HCT116 (cell line): Measurements from ENCODE around the gene ESYT1. TPM values are rescaled to one million over a fixed set of nuclear protein-coding genes. Genes with fewer than 3 reads are reported as not detected.
A peak's percentile ranks its signal among the peaks of the same experiment; 100 is the strongest.

ENCODE experiments used
- ATAC-seq: fragments of 200-7000 bp; cut with Tn5 transposase; 2 replicates; pipeline ENCODE4 v1.9.1; 2020; ENCODE audit warnings: mild to moderate bottlenecking, moderate library complexity
- BruUV-seq: library from RNA; stranded (reverse); fragments of 400-500 nt; replicated peaks from 2 replicates; lab custom pipeline; 2021; lab: Mats Ljungman, UMichigan
- CTCF ChIA-PET: fragments of 300-600 bp; sonication (Branson Sonifier 250); formaldehyde crosslinking; loops from one replicate; lab custom pipeline; 2021; ENCODE audit warnings: antibody characterized with exemption; lab: Charles Lee
- POLR2A ChIA-PET: fragments of 300-600, 350-600 bp; sonication (Branson Sonifier 250); formaldehyde crosslinking; loops from one replicate; lab custom pipeline; 2021; ENCODE audit warnings: antibody characterized with exemption; lab: Charles Lee
- RAD21 ChIA-PET, 2 experiments: fragments of 300-600 bp; sonication (Branson Sonifier 250); formaldehyde crosslinking; loops; one replicate each; lab custom pipeline; 2023; ENCODE audit warnings: low total read pairs in 2 of 2; ENCODE audit not compliant: uncharacterized antibody in 2 of 2, unreplicated experiment in 2 of 2, low non-redundant PET in 1 of 2; lab: Charles Lee
- DNase-seq: peaks from one replicate; pipeline ENCODE4 v3.0.0-alpha.2; 2010; ENCODE audit warnings: low read depth, low spot score
- H2AFZ ChIP-seq: fragments of 200-600 bp; shearing (Covaris generic), sonication (generic); 2 replicates; pipeline ENCODE4 v1.6.1; 2017; ENCODE audit warnings: low read depth, mixed run types, mixed read lengths, antibody characterized with exemption, low read length; ENCODE audit not compliant: poor library complexity, severe bottlenecking
- H3K27ac ChIP-seq: 2 replicates; pipeline ENCODE4 v1.5.1; 2012; ENCODE audit warnings: low read depth, low read length
- H3K27me3 ChIP-seq: fragments of 200-600 bp; sonication (generic); 2 replicates; pipeline ENCODE4 v1.6.1; 2016; ENCODE audit warnings: mixed run types, low read length, mixed read lengths; ENCODE audit not compliant: insufficient read depth
- H3K36me3 ChIP-seq, 2 experiments: fragments of 200-500 bp in 1 of 2; fragments of 200-600 bp in 1 of 2; sonication (Bioruptor generic) in 1 of 2; sonication (generic) in 1 of 2; 2 replicates each; pipeline versions ENCODE4 v1.5.1 to v1.6.1; 2014 to 2016; ENCODE audit warnings: low read length in 2 of 2, inconsistent platforms in 1 of 2, mixed read lengths in 1 of 2, mixed run types in 1 of 2; ENCODE audit not compliant: insufficient read depth in 2 of 2, control insufficient read depth in 1 of 2
- H3K4me1 ChIP-seq, 2 experiments: fragments of 200-600 bp in 1 of 2; sonication (generic) in 1 of 2; 2 replicates each; pipeline versions ENCODE4 v1.5.1 to v1.6.1; 2012 to 2017; ENCODE audit warnings: low read length in 2 of 2, inconsistent platforms in 1 of 2, mild to moderate bottlenecking in 1 of 2, mixed read lengths in 1 of 2, mixed run types in 1 of 2, moderate library complexity in 1 of 2; ENCODE audit not compliant: insufficient read depth in 2 of 2, control insufficient read depth in 1 of 2
- H3K4me2 ChIP-seq: fragments of 200-600 bp; sonication (generic); 2 replicates; pipeline ENCODE4 v1.6.1; 2017; ENCODE audit warnings: mixed run types, low read length, mixed read lengths
- H3K4me3 ChIP-seq, 2 experiments: fragments of 200-600 bp in 1 of 2; sonication (generic) in 1 of 2; replicated peaks in 1 of 2; 2 replicates each; pipeline ENCODE4 v1.5.1; 2011 to 2016; ENCODE audit warnings: low read length in 2 of 2, control low read depth in 1 of 2, low read depth in 1 of 2, mild to moderate bottlenecking in 1 of 2, mixed read lengths in 1 of 2, mixed run types in 1 of 2
- H3K79me2 ChIP-seq: fragments of 200-600 bp; sonication (generic); 2 replicates; pipeline ENCODE4 v1.6.1; 2017; ENCODE audit warnings: mild to moderate bottlenecking, mixed run types, low read length, moderate library complexity, mixed read lengths; ENCODE audit not compliant: insufficient read depth
- H3K9ac ChIP-seq: fragments of 200-600 bp; sonication (generic); 2 replicates; pipeline ENCODE4 v1.6.1; 2016; ENCODE audit warnings: low read length, mixed read lengths
- H3K9me2 ChIP-seq: fragments of 200-600 bp; sonication (generic), shearing (Covaris generic); 2 replicates; pipeline ENCODE4 v1.6.1; 2017; ENCODE audit warnings: mixed run types, mild to moderate bottlenecking, moderate library complexity; ENCODE audit not compliant: insufficient read depth
- H3K9me3 ChIP-seq, 2 experiments: fragments of 200-500 bp in 1 of 2; fragments of 200-600 bp in 1 of 2; sonication (Bioruptor generic) in 1 of 2; sonication (generic) in 1 of 2; 2 replicates each; pipeline ENCODE4 v1.6.1; 2014 to 2017; ENCODE audit warnings: low read length in 2 of 2, mixed read lengths in 2 of 2, inconsistent platforms in 1 of 2, low read depth in 1 of 2, mild to moderate bottlenecking in 1 of 2, mixed run types in 1 of 2, moderate library complexity in 1 of 2; ENCODE audit not compliant: control insufficient read depth in 1 of 2, insufficient read depth in 1 of 2
- H4K20me1 ChIP-seq: fragments of 200-600 bp; sonication (generic), shearing (Covaris generic); 2 replicates; pipeline ENCODE4 v1.6.1; 2017; ENCODE audit warnings: mixed run types, mild to moderate bottlenecking, moderate library complexity; ENCODE audit not compliant: insufficient read depth
- ATF3 ChIP-seq: IDR thresholded peaks from 2 replicates; pipeline ENCODE4 v1.6.1; 2012
- CEBPB ChIP-seq: IDR thresholded peaks from 2 replicates; pipeline ENCODE4 v1.6.1; 2012; ENCODE audit warnings: low read depth
- EGR1 ChIP-seq: IDR thresholded peaks from 2 replicates; pipeline ENCODE4 v1.6.1; 2012; ENCODE audit warnings: low read depth
- EZH2 ChIP-seq: fragments of 200-600 bp; sonication (generic); IDR thresholded peaks from 2 replicates; pipeline ENCODE4 v1.6.1; 2017; ENCODE audit warnings: antibody characterized with exemption, mixed run types
- EZH2phosphoT487 ChIP-seq: fragments of 200-600 bp; IDR thresholded peaks from 2 replicates; pipeline ENCODE4 v1.6.1; 2018; ENCODE audit warnings: antibody characterized with exemption, borderline replicate concordance
- MAX ChIP-seq: IDR thresholded peaks from 2 replicates; pipeline ENCODE4 v1.6.1; 2012
- POLR2AphosphoS5 ChIP-seq: IDR thresholded peaks from 2 replicates; pipeline ENCODE4 v1.6.1; 2011; ENCODE audit warnings: mild to moderate bottlenecking, low read depth, low read length, moderate library complexity
- RAD21 ChIP-seq: IDR thresholded peaks from 2 replicates; pipeline ENCODE4 v1.6.1; 2012; ENCODE audit warnings: low read depth, mild to moderate bottlenecking
- SRF ChIP-seq: IDR thresholded peaks from 2 replicates; pipeline ENCODE4 v1.6.1; 2012; ENCODE audit warnings: low read depth
- YY1 ChIP-seq: IDR thresholded peaks from 2 replicates; pipeline ENCODE4 v1.6.1; 2011; ENCODE audit warnings: low read length, low read depth, moderate library complexity, mild to moderate bottlenecking; ENCODE audit not compliant: insufficient replicate concordance; ENCODE audit errors: extremely low read depth
- ZFX ChIP-seq: fragments of 450-650 bp; IDR thresholded peaks from 2 replicates; pipeline ENCODE4 v1.6.1; 2017
- ZNF274 ChIP-seq: fragments of 200-500 bp; sonication (Bioruptor generic); IDR thresholded peaks from 2 replicates; pipeline ENCODE4 v1.6.1; 2014; ENCODE audit warnings: mild to moderate bottlenecking, low read depth, low read length, inconsistent platforms
- intact Hi-C: fragments of 100-400 bp; cut with micrococcal nuclease; formaldehyde crosslinking; loops from 2 replicates; pipeline ENCODE4 v1.10.0; 2022
- total RNA-seq: library from RNA; stranded (reverse); gene quantifications from one replicate; pipeline ENCODE4 v1.2.1, GENCODE V29; 2021; ENCODE audit not compliant: unreplicated experiment
- TF ChIP-seq, protein P1 (sequence below), 3 experiments: fragments of 200-600 bp in 1 of 3; sonication (generic) in 1 of 3; IDR thresholded peaks in 2 of 3; conservative IDR thresholded peaks in 1 of 3; 2 replicates each; pipeline ENCODE4 v1.5.1; 2012 to 2017; ENCODE audit warnings: low read depth in 2 of 3, low read length in 2 of 3, antibody characterized with exemption in 1 of 3, borderline replicate concordance in 1 of 3, control low read depth in 1 of 3, mild to moderate bottlenecking in 1 of 3, mixed read lengths in 1 of 3, mixed run types in 1 of 3, moderate library complexity in 1 of 3; ENCODE audit not compliant: insufficient read depth in 1 of 3

ESYT1 gene
- total RNA-seq, 1 experiment from 2014 or later, result 80.9 TPM

GRCh38 chr12:56154246-56154771 is 26.2 kb downstream of the ESYT1 start:
- no TSS peak for BruUV-seq
- H3K4me1 ChIP-seq, result peaks cover 19 to 35% of the 10 kb centered on the region in 2 experiments
- H4K20me1 ChIP-seq, result no peaks in the 10 kb centered on the region
- H3K4me2 ChIP-seq, result 0 out of 2 replicates have a peak overlapping the region, but pooled peaks have one; percentile 81
- POLR2A ChIA-PET, result no interaction called here
- TF ChIP-seq YY1 (no peak), POLR2AphosphoS5 (no peak), MAX (no peak), ZNF274 (no peak), RAD21 (no peak), CEBPB (no peak), EZH2phosphoT487 (no peak), EZH2 (no peak), EGR1 (no peak), SRF (no peak), ATF3 (no peak), ZFX (no peak)
- TF ChIP-seq, protein P1, sequence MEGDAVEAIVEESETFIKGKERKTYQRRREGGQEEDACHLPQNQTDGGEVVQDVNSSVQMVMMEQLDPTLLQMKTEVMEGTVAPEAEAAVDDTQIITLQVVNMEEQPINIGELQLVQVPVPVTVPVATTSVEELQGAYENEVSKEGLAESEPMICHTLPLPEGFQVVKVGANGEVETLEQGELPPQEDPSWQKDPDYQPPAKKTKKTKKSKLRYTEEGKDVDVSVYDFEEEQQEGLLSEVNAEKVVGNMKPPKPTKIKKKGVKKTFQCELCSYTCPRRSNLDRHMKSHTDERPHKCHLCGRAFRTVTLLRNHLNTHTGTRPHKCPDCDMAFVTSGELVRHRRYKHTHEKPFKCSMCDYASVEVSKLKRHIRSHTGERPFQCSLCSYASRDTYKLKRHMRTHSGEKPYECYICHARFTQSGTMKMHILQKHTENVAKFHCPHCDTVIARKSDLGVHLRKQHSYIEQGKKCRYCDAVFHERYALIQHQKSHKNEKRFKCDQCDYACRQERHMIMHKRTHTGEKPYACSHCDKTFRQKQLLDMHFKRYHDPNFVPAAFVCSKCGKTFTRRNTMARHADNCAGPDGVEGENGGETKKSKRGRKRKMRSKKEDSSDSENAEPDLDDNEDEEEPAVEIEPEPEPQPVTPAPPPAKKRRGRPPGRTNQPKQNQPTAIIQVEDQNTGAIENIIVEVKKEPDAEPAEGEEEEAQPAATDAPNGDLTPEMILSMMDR (IDR thresholded peaks at IDR 0.05 in 2 of 3, conservative IDR thresholded peaks at IDR 0.05 in 1 of 3; ENCODE audit: borderline replicate concordance in 1 of 3, insufficient read depth in 1 of 3, low read depth in 2 of 3, low read length in 2 of 3), result no peak
- no peak overlapping the region for H3K9ac ChIP-seq
- no peak overlapping the region for H2AFZ ChIP-seq
- CTCF ChIA-PET, result interaction anchor here (1.3 kb wide), 1 partner anchor 35 kb away, joined by 3 read pairs; the partner anchor contains the start of gene SMARCC2
- RAD21 ChIA-PET, result no interaction called here
- H3K4me3 ChIP-seq, result no peak overlapping the region
- no peak for DNase-seq
- peaks cover 0 to 4% of the 10 kb centered on the region in 2 experiments; a peak in 2 of 4 replicates for H3K36me3 ChIP-seq
- H3K27me3 ChIP-seq, result no peaks in the 10 kb centered on the region
- no peaks in the 10 kb centered on the region for H3K9me3 ChIP-seq
- intact Hi-C loops, result no loop called here
- H3K79me2 ChIP-seq, result peaks cover 12% of the 10 kb centered on the region
- no peak for ATAC-seq
- no peaks in the 10 kb centered on the region for H3K9me2 ChIP-seq
- H3K27ac ChIP-seq, result no peak overlapping the region
